ENCODE results near the gene ERFL.
"Not testable (repeated sequence)": the region's sequence is repeated elsewhere in the genome, so short reads cannot be mapped to it uniquely, and the experiment has no call there.

The ERFL gene

DNA sequence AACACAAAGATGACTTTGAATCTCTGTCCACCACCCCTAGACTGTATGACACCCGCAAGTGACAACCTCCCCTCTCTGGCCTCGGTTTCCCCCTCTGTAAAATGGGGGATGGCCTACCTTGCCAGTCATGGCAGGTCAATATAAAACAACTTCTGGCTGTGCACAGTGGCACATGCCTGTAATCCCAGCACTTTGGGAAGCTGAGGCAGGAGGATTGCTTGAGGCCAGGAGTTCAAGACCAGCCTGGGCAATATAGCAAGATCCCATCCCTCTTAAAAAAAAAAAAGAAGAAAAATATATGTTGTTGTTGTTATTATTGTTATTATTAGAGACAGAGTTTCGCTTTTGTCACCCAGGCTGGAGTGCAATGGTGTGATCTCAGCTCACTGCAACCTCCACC lies 52.3 kb downstream of the ERFL start:
- not testable (repeated sequence) for DNase-seq

DNA sequence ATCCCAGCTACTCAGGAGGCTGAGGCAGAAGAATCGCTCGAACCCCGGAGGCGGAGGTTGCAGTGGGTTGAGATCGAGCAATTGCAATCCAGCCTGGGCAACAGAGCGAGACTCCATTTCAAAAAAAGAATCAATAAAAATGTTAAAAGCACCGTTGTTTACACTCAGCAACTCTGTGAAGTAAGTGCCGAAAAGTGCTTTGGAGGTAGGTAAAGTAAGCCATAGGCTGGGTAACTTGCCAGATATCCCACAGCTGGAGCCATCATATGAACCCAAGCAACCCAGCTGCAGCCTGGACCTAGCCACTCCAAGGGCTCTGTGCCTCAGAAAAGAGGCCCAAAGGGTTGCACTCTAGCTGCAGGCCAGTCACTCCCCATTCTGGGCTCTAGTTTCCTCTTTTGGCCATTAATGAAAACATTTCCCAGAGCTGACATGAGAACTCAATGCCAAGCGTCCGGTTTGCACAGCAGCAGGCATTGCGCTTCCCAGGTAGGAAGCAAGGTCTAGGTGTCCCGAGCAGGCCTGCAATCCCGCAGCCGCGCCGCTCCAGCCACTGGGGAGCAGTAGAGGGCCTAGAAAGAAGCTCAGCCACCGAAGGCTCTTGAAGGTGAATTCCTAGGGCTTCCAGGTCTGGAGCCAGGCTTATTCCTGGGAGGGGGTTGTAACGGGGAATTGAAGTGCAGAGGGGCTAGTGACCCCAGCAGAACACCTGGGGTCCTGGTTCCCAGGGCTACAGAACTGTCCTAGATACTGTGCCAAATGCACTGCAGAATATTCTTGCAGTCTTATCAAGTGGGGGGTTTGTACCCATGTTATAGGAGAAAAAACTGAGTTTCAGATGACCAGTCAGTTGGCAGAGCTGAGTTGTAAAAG lies 55.2 kb downstream of the ERFL start:
- DNase-seq = peak; percentile 20

DNA sequence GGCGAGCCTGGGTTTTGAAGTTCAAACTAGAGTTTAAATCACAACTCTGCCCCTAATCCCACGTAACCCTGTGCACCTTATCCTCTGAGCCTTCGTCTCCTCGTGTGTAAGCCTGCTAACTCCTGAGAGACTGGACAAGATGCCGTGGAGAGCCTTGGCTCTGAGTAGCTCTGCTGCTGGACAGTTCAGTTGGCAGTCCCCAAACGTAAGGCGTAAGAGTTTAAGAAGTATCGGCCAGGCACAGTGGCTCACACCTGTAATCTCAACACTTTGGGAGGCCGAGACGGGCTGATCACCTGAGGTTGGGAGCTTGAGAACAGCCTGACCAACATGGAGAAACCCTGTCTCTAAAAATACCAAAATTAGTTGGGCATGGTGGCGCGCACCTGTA lies 55.9 kb downstream of the ERFL start:
- no peak for DNase-seq

DNA sequence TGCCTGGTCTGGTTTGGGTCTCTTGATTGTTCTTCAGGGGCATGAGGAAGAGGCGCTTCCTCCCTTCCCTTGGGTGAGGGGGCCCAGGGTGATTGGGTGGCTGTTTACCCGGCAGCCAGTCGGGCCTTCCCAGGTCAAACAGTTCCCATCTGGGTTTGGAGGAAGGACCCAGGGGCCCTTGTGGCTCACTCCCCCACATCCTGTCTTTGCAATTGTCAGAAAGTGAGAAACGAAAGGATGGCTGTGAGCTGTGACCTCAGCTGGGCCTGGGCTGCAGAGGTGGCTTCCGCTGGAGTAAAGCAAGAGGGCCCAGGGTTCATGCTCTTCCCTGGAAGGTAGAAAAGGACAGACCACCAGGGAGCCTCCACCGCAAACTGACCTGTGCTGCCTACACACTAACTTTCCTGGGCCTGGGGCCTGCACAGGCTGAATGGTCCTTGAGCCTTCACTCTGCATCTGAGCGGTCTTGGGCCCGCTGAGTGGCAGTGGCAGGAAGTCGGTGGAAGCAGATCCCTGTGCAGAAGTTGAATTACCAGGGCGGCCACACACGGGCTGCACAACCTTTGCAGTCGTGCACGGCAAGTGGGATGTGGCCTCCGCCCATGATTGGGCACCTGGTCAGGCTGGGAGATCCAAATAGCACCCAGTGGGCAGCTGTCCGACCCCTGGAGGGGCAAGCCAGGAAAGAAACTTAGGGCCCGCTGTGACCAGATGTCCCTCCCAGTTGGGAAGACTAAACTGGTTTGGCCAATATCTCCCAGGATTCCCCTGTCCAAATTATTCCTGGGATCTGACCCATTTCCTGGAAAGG lies 56.5 kb downstream of the ERFL start:
- no peak for DNase-seq

DNA sequence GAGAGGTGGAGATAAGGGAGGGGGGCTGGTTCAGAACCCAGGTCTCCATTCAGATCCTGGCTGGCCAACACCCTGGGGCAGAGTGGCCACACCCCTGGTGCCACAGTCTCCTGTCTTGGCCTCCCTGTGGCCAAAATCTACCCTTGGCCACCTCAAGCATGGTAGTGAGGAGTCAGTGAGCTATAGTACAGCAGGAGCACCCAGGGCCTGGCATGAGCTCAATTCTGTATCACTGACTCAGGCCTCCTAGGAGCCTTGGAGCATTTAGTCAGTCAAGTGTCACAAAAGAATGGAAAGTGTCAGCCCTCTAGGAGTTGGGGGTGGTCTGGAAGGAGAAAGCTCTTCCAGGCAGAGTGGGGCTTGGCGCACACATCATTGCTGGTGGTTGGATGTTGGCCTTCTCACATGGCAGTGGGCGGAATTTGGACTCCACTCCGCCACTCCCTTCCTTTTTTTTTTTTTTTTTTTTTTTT lies 57.8 kb downstream of the ERFL start:
- no peak for DNase-seq

DNA sequence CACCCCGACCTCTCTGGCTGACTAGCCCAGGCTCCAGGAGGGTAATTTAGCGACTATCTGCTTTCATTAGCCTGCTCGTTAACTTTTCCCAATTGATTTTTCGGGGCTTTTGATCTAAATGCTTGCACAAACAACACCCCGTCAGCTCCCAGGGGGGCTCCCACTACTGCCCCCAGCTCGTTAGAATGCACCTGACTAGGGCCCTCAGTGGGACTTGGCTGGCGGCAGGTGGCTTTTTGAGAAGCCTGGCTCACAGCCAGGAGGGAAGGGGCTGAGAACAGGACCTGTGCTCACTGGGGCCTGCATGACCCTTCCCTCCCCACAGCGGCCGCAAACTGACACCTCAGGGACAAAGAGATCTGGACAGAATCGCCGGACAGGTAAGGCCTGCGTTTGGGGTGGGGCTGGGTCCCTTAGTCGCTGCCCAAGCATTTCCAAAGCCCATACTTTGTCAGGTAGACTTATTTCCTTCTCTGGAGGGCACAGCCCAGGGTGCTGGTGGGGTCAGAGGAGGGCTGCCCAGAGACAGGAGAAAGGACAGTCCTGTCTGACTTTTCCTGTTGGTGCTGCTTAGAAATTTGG lies 58.8 kb downstream of the ERFL start:
- peak; percentile 31 for DNase-seq

DNA sequence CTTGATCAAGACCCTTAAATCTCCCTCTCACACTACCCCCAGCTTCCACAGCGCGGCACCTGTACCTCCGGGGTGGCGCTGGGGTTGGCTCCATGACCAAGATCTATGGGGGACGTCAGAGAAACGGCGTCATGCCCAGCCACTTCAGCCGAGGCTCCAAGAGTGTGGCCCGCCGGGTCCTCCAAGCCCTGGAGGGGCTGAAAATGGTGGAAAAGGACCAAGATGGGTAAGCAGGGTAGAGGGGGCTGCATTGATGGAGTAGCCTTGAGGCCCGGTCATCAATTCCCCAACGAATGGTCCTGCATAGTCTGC lies 59.3 kb downstream of the ERFL start:
- DNase-seq = no peak

DNA sequence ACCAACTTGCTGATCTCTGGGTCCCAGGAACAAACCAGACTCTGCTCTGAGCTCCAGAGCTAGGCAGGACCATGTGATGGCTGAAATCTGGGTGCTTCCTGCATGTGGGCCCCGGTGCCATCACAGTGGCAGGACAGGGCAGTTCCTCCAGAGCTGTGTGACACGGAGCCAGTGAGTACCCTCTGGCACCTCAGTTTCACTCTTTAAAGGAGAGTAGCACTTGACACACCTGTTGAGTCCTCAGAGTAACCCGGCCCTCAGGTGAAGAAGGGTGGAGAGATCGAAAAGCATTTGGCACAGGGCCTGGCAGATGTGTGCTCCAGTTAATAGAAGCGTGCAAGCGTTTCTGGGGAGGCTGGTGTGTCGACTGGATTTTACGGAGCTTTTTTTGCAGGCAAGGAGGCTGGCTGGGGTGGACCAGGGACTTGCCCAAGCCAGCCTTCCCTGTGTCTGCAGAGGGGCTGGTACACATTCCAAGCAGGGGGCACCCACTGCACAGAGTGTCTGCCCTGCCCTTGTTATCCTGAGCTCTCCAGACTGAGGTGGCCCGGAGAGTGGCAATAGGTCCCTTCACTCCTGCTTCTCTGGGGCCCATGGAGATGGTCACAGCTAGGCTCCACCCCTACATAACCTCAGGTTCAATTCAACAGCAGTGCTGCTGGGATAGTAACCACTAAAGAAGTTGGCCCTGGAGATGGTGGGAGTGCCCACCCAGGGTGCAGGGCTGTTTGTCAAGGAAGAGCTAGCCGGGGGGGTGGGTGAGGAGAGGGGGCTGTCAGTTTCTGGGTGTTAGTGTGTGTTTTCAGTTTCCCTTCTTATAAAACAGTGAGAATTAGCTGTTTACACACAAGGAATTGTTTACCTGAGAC lies 59.9 kb downstream of the ERFL start:
- DNase-seq = peak; percentile 15

DNA sequence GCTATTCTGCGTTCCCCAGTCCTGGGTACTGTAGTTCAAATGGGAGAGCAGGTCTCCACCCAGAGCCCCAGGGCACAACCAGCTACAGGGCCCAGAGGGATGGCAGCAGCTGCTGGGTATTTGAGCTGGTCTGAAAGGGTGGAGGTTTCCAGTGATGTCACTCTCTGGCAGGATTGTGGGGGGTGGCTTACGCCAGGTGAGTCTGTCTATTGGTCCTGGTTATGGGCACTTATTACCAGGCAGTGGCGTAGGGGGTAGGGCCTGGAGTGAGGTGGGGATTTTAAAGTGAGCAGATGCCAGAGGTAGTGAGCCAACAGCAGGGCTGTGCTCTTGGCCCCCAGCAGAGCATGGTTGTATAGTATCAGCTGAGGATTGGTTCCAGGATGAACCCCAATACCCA lies 62.0 kb downstream of the ERFL start:
- no peak for DNase-seq

DNA sequence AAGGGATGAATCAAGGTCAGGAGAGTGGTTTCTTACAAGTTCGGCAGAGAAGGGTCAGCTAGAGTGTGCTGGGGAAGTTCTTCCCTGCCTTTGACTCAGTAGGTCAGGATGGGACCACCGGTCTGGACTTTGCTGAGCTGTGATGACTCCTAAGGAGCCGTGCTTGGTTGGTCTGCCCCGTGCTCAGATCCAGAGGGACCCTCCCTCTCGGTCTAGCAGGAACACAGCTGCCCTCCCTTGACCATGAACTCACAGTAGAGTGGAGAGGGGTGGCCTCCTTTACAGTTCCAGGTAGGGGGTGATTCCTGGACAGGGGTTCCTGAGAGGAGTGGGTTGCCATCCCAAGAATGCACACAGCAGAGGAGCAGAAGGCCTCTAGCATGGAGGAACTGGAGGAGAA lies 63.9 kb downstream of the ERFL start:
- DNase-seq = no peak

DNA sequence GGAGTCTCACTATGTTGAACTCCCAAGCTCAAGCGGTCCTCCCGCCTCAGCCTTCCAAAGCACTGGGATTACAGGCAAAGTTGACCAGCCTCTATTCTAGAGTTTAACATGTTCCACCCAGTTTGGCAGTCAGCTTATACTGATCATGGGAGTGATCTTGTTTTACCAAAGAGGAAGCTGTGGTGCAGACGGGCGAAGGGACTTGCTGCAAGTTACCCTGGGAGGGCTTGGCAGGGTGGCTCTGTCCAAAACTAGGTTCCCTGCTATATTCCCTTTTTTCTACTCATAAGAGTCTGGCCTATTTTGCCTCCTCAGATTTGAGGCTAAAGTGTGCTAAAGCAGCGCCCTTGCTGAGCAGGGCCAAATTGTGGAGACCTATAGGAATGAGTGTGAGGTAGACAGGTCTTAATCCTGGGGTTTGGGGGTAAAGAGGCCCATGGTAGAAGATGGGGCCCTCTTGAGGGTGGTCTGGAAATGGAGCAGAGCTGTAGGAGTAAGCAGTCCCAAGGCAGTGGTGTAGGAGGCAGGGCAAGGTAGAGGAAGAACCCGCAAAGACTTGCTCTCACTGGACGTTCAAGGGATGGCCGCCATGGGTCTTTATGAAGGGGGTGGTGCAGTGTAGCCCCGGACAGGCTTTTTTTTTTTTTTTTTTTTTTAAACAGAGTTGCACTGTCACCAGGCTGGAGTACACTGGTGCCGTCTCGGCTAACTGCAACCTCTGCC lies 64.9 kb downstream of the ERFL start:
- DNase-seq = no peak

DNA sequence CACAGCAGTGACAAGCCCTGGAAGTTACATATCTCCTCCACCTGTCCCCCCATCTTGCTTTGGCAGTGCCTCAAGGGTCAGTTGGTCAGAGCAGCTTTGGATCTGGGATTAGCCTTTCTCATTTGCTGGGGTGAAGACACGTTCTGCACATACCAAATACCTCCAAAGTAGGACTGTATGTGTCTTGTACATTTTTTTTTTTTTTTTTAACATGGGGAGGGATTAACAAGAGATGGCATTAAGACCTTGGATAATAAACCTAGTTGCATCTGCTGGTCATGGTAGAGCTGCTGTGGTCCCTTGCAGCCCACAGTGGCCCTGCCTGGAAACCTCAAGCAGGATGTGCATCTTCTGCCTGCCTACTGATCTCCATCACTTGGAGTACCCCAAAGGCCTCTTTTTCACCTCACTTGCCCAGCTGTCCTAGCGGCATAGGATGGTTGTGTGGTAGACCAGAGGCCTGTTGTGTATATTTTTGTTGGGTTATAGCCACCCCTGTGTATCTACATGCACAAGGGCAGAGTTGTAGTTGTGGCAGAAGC lies 65.7 kb downstream of the ERFL start:
- no peak for DNase-seq

DNA sequence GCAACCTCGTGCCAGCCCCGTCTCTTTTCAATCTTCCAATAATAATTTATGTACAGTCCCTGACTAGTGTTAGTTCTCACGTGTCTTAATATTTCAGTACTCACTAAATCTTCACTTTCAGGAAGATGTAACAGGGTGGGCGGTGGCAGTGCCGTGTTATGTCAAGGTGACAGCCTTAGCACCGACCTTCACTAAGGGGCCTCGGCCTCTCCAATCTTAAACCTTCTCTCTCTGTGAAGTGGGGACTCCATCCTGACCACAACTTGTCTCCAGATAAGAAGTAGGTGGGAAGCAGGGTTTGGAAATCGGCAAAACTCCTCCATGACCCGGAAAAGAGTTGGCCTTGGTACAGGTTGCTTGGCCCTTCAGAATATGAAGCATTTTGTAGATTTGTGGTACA lies 66.4 kb downstream of the ERFL start:
- no peak for DNase-seq

DNA sequence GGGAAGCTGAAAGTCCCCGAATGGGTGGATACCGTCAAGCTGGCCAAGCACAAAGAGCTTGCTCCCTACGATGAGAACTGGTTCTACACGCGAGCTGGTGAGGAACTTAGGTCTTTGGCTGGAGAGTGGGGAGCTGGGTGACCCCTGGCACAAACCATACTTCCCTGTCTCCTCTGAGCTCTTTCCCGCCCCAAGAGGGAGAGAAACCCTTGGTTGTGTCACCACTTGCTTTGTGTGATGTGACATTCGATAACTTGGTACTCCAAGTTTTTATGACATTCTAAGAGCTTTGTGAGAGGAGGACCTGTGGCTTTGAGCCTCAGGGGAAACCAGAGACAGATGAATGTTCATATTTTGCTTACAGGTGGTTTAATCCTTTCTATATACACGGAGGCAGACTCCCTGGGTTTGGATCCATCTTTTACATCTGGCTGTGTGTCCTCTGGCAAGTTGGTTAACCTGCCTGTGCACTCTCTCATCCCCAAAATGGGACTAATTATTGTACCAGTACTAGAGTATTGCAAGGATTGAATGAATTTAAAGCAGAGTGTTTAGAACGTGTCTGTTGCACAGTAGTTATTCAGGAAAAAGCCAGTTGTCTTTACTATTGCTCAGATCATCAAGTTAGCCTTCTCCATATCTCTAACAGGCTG lies 67.0 kb downstream of the ERFL start:
- no peak for DNase-seq

DNA sequence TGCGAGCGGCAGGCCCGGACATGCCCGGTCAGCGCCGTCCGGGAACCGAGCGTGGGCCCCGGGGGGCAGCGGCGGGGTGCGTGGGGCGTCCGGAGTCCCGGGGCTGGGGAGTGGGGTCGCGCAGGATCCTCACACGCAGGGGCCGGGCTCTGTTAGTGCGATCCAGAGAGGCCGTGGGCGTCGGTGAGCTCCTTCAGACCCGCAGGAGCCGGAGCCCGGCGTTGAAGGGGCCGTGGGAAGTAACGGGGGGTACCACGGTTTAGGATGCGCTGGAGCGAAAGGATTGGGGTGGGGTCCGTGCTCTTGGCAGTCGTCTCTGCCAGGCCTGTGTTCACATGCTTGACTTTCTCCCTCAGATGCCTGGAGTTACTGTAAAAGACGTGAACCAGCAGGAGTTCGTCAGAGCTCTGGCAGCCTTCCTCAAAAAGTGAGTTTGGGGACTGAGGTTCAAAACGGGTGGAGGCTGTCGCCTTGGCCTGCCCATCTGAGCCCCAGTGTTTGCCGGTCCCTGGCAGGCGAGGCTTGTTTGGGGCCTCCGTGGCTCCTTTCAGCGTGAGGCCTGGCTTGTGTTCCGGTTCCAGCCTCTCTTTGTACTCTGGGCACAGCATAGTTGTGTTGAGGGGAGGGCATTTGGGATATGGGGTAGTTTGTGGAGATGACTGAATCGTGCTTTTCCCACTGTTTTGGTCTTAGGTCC lies 67.7 kb downstream of the ERFL start:
- no peak for DNase-seq

DNA sequence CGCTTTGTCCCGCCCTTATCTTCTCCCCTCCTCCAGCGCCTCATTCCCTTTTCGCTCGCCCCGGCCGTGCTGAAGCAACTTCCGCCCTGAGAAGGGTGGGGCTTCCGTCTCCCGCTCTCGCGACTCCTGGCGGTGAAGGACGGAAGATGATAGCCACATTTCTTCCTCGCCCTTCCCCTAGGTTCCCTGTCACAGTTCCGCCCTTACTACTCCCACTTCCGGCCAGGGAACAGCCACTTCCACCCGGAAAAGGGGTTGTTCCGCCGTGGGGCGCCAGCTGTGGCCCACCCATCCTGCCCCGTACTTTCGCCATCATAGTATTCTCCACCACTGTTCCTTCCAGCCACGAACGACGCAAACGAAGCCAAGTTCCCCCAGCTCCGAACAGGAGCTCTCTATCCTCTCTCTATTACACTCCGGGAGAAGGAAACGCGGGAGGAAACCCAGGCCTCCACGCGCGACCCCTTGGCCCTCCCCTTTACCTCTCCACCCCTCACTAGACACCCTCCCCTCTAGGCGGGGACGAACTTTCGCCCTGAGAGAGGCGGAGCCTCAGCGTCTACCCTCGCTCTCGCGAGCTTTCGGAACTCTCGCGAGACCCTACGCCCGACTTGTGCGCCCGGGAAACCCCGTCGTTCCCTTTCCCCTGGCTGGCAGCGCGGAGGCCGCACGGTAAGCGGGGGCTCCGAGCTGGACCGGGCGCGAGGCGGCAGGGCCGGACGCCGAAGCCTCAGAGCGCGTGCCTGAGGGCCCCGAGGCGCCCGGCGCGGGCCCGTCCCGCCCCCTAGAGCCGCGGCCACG lies 68.4 kb downstream of the ERFL start, which contains the start of gene RPS19:
TSS of gene RPS19 (plus strand) at position 638 of the 801 bp plus-strand sequence. CDS start 520 bp downstream, outside the sequence.
- peak; percentile 98 for DNase-seq

DNA sequence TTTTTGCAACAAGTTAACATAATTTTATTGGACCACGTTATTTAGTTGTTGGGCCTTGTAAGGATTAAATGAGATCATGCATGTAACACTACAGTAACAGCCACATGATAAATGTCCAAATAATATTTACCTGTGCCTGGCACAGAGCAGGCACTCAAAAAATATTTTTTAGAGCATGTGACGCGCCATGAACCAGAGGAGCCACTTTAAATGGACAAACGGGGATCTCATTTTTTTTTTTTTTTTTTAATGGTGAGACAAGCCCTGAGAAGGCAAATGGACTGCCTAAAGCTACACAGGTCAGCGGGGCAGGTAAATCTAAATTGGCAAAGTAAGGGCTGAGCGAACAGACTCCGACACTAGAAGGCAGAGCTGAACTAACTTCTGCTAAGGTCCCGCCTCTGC lies 69.0 kb downstream of the ERFL start:
- no peak for DNase-seq

Measured in NCI-H1105 (cell line).